Measurements from ENCODE around the gene AUTS2. TPM values are rescaled to one million over a fixed set of nuclear protein-coding genes. Genes with fewer than 3 reads are reported as not detected.

Gene AUTS2
- polyA plus RNA-seq, 1 donor from 2014 or later: 97.3 TPM

DNA sequence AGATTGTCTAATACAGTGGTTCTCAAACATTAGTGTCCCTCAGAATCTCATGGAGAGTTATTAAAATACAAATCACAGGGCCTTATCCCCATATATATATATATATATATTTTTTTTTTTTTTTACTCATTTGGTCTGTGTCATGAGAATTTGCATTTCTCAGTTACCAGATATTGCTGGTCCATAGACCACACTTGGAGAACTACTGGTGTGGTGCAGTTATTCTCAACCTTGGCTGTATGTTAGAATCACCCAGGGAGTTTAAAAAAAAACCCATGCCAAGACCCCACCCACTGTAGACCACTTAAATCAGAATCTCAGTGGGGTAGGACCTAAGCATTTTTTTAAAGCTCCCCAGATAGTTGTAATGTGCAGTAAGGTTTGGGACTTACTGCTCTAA, 179.9 kb downstream of the AUTS2 start:
- Histone ChIP-seq H3K79me2 (replicated peaks; ENCODE audit: insufficient read depth, low read length) (peaks cover 64% of the 10 kb centered on the region), H3K27ac (ENCODE audit: low read length) (no peak overlapping the region), H3K36me3 (ENCODE audit: insufficient read depth, low read length) (no peaks in the 10 kb centered on the region), H3K4me3 (ENCODE audit: low read length) (no peak overlapping the region), H3F3A (ENCODE audit: insufficient read depth, low read length, poor library complexity, severe bottlenecking) (no peaks in the 10 kb centered on the region), H3K4me2 (ENCODE audit: low read length) (no peak overlapping the region), H3K9me3 (ENCODE audit: low read length) (no peaks in the 10 kb centered on the region), H4K20me1 (ENCODE audit: insufficient read depth) (no peaks in the 10 kb centered on the region), H3K9me2 (ENCODE audit: insufficient read depth, low read length) (no peaks in the 10 kb centered on the region), H2AFZ (ENCODE audit: low read depth, low read length) (no peak overlapping the region), H3K9ac (ENCODE audit: low read length) (no peak overlapping the region), H3K27me3 (ENCODE audit: insufficient read depth, low read depth, low read length) (no peaks in the 10 kb centered on the region)
- TF ChIP-seq EZH2 (IDR thresholded peaks at IDR 0.05; ENCODE audit: borderline replicate concordance, insufficient read depth, low read length, poor library complexity, severe bottlenecking) (no peak), POLR2AphosphoS5 (IDR thresholded peaks at IDR 0.05) (no peak), MXI1 (conservative IDR thresholded peaks at IDR 0.05; ENCODE audit: poor library complexity, severe bottlenecking) (no peak), EP300 (conservative IDR thresholded peaks at IDR 0.05; ENCODE audit: poor library complexity, severe bottlenecking) (no peak), SMC3 (conservative IDR thresholded peaks at IDR 0.05; ENCODE audit: poor library complexity) (no peak)
- TF ChIP-seq, protein P1, sequence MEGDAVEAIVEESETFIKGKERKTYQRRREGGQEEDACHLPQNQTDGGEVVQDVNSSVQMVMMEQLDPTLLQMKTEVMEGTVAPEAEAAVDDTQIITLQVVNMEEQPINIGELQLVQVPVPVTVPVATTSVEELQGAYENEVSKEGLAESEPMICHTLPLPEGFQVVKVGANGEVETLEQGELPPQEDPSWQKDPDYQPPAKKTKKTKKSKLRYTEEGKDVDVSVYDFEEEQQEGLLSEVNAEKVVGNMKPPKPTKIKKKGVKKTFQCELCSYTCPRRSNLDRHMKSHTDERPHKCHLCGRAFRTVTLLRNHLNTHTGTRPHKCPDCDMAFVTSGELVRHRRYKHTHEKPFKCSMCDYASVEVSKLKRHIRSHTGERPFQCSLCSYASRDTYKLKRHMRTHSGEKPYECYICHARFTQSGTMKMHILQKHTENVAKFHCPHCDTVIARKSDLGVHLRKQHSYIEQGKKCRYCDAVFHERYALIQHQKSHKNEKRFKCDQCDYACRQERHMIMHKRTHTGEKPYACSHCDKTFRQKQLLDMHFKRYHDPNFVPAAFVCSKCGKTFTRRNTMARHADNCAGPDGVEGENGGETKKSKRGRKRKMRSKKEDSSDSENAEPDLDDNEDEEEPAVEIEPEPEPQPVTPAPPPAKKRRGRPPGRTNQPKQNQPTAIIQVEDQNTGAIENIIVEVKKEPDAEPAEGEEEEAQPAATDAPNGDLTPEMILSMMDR (IDR thresholded peaks at IDR 0.05; ENCODE audit: poor library complexity, severe bottlenecking): no peak
- TF ChIP-seq, protein P2, sequence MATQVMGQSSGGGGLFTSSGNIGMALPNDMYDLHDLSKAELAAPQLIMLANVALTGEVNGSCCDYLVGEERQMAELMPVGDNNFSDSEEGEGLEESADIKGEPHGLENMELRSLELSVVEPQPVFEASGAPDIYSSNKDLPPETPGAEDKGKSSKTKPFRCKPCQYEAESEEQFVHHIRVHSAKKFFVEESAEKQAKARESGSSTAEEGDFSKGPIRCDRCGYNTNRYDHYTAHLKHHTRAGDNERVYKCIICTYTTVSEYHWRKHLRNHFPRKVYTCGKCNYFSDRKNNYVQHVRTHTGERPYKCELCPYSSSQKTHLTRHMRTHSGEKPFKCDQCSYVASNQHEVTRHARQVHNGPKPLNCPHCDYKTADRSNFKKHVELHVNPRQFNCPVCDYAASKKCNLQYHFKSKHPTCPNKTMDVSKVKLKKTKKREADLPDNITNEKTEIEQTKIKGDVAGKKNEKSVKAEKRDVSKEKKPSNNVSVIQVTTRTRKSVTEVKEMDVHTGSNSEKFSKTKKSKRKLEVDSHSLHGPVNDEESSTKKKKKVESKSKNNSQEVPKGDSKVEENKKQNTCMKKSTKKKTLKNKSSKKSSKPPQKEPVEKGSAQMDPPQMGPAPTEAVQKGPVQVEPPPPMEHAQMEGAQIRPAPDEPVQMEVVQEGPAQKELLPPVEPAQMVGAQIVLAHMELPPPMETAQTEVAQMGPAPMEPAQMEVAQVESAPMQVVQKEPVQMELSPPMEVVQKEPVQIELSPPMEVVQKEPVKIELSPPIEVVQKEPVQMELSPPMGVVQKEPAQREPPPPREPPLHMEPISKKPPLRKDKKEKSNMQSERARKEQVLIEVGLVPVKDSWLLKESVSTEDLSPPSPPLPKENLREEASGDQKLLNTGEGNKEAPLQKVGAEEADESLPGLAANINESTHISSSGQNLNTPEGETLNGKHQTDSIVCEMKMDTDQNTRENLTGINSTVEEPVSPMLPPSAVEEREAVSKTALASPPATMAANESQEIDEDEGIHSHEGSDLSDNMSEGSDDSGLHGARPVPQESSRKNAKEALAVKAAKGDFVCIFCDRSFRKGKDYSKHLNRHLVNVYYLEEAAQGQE (IDR thresholded peaks at IDR 0.05; ENCODE audit: borderline replicate concordance): no peak

DNA sequence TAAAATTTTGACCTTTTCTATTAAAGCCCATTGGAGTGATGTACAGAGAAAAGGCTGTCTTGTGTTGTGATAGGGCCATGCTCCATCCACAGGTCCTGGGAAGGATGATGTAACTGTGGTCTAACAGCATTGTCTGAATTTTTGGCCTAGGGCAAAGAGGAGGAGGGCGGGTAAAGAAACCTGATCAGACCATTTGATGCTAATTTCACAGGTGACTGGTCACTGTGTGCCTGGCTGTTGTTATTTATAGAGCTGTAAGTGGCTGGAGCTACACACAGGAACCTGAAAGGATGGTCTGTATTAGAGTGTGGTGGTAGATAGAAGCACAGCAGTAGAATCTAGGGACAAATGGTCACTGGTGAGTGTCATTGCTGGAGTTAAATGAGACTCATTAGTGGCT, 182.1 kb downstream of the AUTS2 start:
- no peaks in the 10 kb centered on the region for H3K9me2 ChIP-seq (ENCODE audit: insufficient read depth, low read length)
- H3K79me2 ChIP-seq (replicated peaks; ENCODE audit: insufficient read depth, low read length): peaks cover 74% of the 10 kb centered on the region
- no peaks in the 10 kb centered on the region for H3K27me3 ChIP-seq (ENCODE audit: insufficient read depth, low read depth, low read length)
- no peak overlapping the region for H3K4me2 ChIP-seq (ENCODE audit: low read length)
- H3K36me3 ChIP-seq (ENCODE audit: insufficient read depth, low read length): no peaks in the 10 kb centered on the region
- H3F3A ChIP-seq (ENCODE audit: insufficient read depth, low read length, poor library complexity, severe bottlenecking): no peaks in the 10 kb centered on the region
- no peaks in the 10 kb centered on the region for H3K9me3 ChIP-seq (ENCODE audit: low read length)
- H3K4me3 ChIP-seq (ENCODE audit: low read length): no peak overlapping the region
- H3K27ac ChIP-seq (ENCODE audit: low read length): no peak overlapping the region
- TF ChIP-seq MXI1 (conservative IDR thresholded peaks at IDR 0.05; ENCODE audit: poor library complexity, severe bottlenecking) (no peak), EP300 (conservative IDR thresholded peaks at IDR 0.05; ENCODE audit: poor library complexity, severe bottlenecking) (no peak), EZH2 (IDR thresholded peaks at IDR 0.05; ENCODE audit: borderline replicate concordance, insufficient read depth, low read length, poor library complexity, severe bottlenecking) (no peak), RAD21 (conservative IDR thresholded peaks at IDR 0.05) (no peak), POLR2AphosphoS5 (IDR thresholded peaks at IDR 0.05) (no peak), TAF1 (IDR thresholded peaks at IDR 0.05; ENCODE audit: low read depth) (no peak), SMC3 (conservative IDR thresholded peaks at IDR 0.05; ENCODE audit: poor library complexity) (no peak)
- TF ChIP-seq, protein P2 (IDR thresholded peaks at IDR 0.05; ENCODE audit: borderline replicate concordance): no peak
- TF ChIP-seq, protein P1 (IDR thresholded peaks at IDR 0.05; ENCODE audit: poor library complexity, severe bottlenecking): no peak
- no peaks in the 10 kb centered on the region for H4K20me1 ChIP-seq (ENCODE audit: insufficient read depth)
- no peak overlapping the region for H3K9ac ChIP-seq (ENCODE audit: low read length)
- no peak overlapping the region for H2AFZ ChIP-seq (ENCODE audit: low read depth, low read length)
